Astrocyte (in vitro differentiated cells and primary cell): ENCODE data around the gene CCDC57.

Source experiments
- EZH2 ChIP-seq: IDR thresholded peaks from 2 replicates; pipeline ENCODE4 v1.6.1; 2012; ENCODE audit warnings: mild to moderate bottlenecking, low read length, inconsistent platforms; ENCODE audit not compliant: insufficient read depth
- TF ChIP-seq, protein P1 (sequence below): IDR thresholded peaks from 2 replicates; pipeline ENCODE4 v1.5.1; 2011; ENCODE audit warnings: low read depth, mild to moderate bottlenecking, inconsistent platforms, low read length, moderate library complexity; ENCODE audit not compliant: insufficient read depth

- TF ChIP-seq, protein P1, sequence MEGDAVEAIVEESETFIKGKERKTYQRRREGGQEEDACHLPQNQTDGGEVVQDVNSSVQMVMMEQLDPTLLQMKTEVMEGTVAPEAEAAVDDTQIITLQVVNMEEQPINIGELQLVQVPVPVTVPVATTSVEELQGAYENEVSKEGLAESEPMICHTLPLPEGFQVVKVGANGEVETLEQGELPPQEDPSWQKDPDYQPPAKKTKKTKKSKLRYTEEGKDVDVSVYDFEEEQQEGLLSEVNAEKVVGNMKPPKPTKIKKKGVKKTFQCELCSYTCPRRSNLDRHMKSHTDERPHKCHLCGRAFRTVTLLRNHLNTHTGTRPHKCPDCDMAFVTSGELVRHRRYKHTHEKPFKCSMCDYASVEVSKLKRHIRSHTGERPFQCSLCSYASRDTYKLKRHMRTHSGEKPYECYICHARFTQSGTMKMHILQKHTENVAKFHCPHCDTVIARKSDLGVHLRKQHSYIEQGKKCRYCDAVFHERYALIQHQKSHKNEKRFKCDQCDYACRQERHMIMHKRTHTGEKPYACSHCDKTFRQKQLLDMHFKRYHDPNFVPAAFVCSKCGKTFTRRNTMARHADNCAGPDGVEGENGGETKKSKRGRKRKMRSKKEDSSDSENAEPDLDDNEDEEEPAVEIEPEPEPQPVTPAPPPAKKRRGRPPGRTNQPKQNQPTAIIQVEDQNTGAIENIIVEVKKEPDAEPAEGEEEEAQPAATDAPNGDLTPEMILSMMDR = no peak
- TF ChIP-seq EZH2 = no peak
These were observed 38.3 kb upstream of the CCDC57 start for GRCh38 chr17:82250868-82251500.
